Activated CD8-positive, alpha-beta memory T cell treated with anti-CD3 and anti-CD28 coated beads for 48 hours (primary cell): ENCODE data around the gene NDST3.

ENCODE experiments used
- DNase-seq, 3 experiments: peaks; one replicate each; pipeline ENCODE4 v3.0.0-alpha.2; 2020; ENCODE audit warnings: low read depth in 2 of 3, low spot score in 2 of 3

The NDST3 gene

GRCh38 chr4:118307643-118308042, 273.4 kb downstream of the NDST3 start:
- no peak for DNase-seq
